C4-2B (cell line): ENCODE data around the gene CALD1.

Source experiments
- CTCF ChIP-seq: fragments of 450-650 bp; conservative IDR thresholded peaks from 2 replicates; pipeline ENCODE4 v1.5.1; 2017; ENCODE audit warnings: mild to moderate bottlenecking
- ZFX ChIP-seq: fragments of 450-650 bp; IDR thresholded peaks from 2 replicates; pipeline ENCODE4 v1.6.1; 2017

- TF ChIP-seq CTCF (peak; percentile 86), ZFX (no peak)
Observed at GRCh38 chr7:134954197-134955082, 175.0 kb downstream of the CALD1 start.
